Measurements from ENCODE around the gene COQ4. TPM values are rescaled to one million over a fixed set of nuclear protein-coding genes. Genes with fewer than 3 reads are reported as not detected.

COQ4 gene
- total and polyA plus RNA-seq, 2 of the 8 experiments (the other 6 are each of a cell fraction or from before 2014, with no cell fraction given), result 32.3 to 58.8 TPM

DNA sequence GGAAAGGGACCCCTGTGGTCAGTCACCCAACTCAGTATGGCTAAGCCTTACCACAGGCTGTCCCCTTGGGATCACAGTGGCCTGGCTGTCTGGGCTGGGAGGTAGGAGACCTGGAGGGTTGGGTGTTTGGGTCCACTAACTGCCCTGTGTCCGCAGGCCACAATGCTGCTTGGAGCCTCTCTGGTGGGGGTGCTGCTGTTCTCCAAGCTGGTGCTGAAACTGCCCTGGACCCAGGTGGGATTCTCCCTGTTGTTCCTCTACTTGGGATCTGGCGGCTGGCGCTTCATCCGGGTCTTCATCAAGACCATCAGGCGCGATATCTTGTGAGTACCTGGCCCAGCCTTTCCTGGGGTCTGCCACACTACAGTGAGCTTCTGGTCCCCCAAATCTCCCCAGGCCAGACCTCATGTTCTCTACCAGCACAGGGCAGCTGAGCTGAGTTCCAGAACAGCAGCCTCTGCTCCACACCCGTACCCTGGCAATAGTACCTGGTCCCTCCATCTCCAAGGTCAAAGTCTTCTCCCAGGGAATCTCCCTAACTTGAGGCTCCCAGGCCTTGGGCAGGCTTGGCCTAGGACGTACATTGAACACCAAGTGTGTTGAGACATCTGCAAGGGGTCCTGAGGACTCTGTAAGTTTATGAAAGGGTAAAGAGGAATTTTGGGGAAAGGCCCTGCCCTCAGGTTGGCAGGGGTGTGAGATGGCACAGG, 20.5 kb downstream of the COQ4 start:
- no peak overlapping the region for H3K9ac ChIP-seq (replicated peaks in 1 of 4; ENCODE audit: extremely low read depth in 1 of 4, low read depth in 3 of 4, low read length in 3 of 4)
- WGBS, 2 experiments (ENCODE audit: extremely low coverage in 1 of 2, insufficient coverage in 1 of 2, insufficient read length in 1 of 2, insufficient replicate concordance in 2 of 2, low coverage in 1 of 2, low lambda C conversion rate in 2 of 2, missing lambda C conversion rate in 1 of 2), result 93% methylated on average over 8 of the region's 8 CpGs; no CpG with 5 or more reads in 1 of the 2 experiments
- TF ChIP-seq CTCF (IDR thresholded peaks at IDR 0.05; ENCODE audit: control extremely low read depth in 1 of 3, insufficient read depth in 1 of 3, low read depth in 1 of 3, low read length in 3 of 3) (no peak), FOSL1 (IDR thresholded peaks at IDR 0.05; ENCODE audit: insufficient read depth, low read depth, low read length) (no peak), SUZ12 (IDR thresholded peaks at IDR 0.05; ENCODE audit: low read length) (no peak), NRF1 (IDR thresholded peaks at IDR 0.05; ENCODE audit: low read depth, low read length) (no peak), RBBP5 (IDR thresholded peaks at IDR 0.05; ENCODE audit: borderline replicate concordance, low read depth, low read length) (no peak), BACH1 (IDR thresholded peaks at IDR 0.05; ENCODE audit: low read length) (no peak), SP1 (IDR thresholded peaks at IDR 0.05; ENCODE audit: low read depth, low read length) (no peak), RFX5 (IDR thresholded peaks at IDR 0.05; ENCODE audit: borderline replicate concordance, low read depth, low read length) (no peak), CREB1 (IDR thresholded peaks at IDR 0.05) (no peak)
- TF ChIP-seq, protein P1, sequence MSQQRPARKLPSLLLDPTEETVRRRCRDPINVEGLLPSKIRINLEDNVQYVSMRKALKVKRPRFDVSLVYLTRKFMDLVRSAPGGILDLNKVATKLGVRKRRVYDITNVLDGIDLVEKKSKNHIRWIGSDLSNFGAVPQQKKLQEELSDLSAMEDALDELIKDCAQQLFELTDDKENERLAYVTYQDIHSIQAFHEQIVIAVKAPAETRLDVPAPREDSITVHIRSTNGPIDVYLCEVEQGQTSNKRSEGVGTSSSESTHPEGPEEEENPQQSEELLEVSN (IDR thresholded peaks at IDR 0.05), result no peak

More for the DNA sequence above, 20.5 kb downstream of the COQ4 start:
- Histone ChIP-seq H2BK15ac (ENCODE audit: low read length) (no peak overlapping the region), H4K20me1 (replicated peaks in 1 of 2; ENCODE audit: control insufficient read depth in 1 of 2, insufficient read depth in 2 of 2, low read length in 2 of 2) (peaks cover 0 to 5% of the 10 kb centered on the region in 2 experiments), H3K4me2 (ENCODE audit: insufficient read depth in 1 of 2, low read depth in 2 of 2, low read length in 2 of 2) (no peak overlapping the region), H3K23ac (ENCODE audit: insufficient read length) (no peak overlapping the region), H4K91ac (replicated peaks; ENCODE audit: insufficient read length, low read length) (no peak overlapping the region), H2BK20ac (ENCODE audit: low read length) (no peak overlapping the region), H3K9me3 (ENCODE audit: insufficient read depth in 2 of 2, low read depth in 1 of 2, low read length in 1 of 2) (no peaks in the 10 kb centered on the region), H3K23me2 (ENCODE audit: low read depth, low read length) (peaks cover 5% of the 10 kb centered on the region; the same call in 1 of the 2 replicates), H3K79me1 (ENCODE audit: low read depth, low read length) (no peaks in the 10 kb centered on the region), H3K36me3 (ENCODE audit: control insufficient read depth in 2 of 4, insufficient read depth in 4 of 4, low read length in 3 of 4) (peaks cover 0 to 8% (median 2%) of the 10 kb centered on the region in 4 experiments; a peak in 4 of 8 replicates), H4K8ac (ENCODE audit: extremely low read depth, insufficient read depth, low read length) (no peak overlapping the region), H2AK5ac (ENCODE audit: low read depth, low read length) (no peak overlapping the region), H3K56ac (replicated peaks; ENCODE audit: insufficient read length, low read depth, low read length) (no peak overlapping the region), H3K4ac (replicated peaks; ENCODE audit: insufficient read length, low read depth, low read length) (no peak overlapping the region), H4K5ac (ENCODE audit: insufficient read length, low read depth, low read length) (no peak overlapping the region), H3K4me1 (replicated peaks in 1 of 4; ENCODE audit: control insufficient read depth in 3 of 4, insufficient read depth in 4 of 4, low read length in 3 of 4) (peaks cover 0 to 2% (median 0%) of the 10 kb centered on the region in 4 experiments; a peak in 2 of 7 replicates), H3K18ac (ENCODE audit: extremely low read depth, low read length) (no peak overlapping the region), H3K27ac (ENCODE audit: low read depth, low read length) (no peak overlapping the region), H2BK12ac (ENCODE audit: low read depth, low read length) (no peak overlapping the region), H3K27me3 (replicated peaks in 1 of 4; ENCODE audit: control insufficient read depth in 3 of 4, extremely low read depth in 1 of 4, insufficient read depth in 3 of 4, low read length in 3 of 4) (no peaks in the 10 kb centered on the region), H3K79me2 (ENCODE audit: control insufficient read depth in 1 of 2, insufficient read depth in 2 of 2, low read length in 2 of 2) (no peaks in the 10 kb centered on the region), H2AFZ (ENCODE audit: low read length) (no peak overlapping the region), H2BK120ac (replicated peaks; ENCODE audit: low read depth, low read length) (no peak overlapping the region), H2BK5ac (ENCODE audit: low read depth, low read length) (no peak overlapping the region), H3K4me3 (ENCODE audit: extremely low read depth in 1 of 4, insufficient read depth in 2 of 4, low read depth in 3 of 4, low read length in 4 of 4) (no peak overlapping the region), H3K14ac (ENCODE audit: insufficient read length) (no peak overlapping the region)
- CTCF ChIA-PET (ENCODE audit: partially characterized antibody), result interaction anchor here (0.5 to 8.7 kb wide), 9 partner anchors 17 to 168 kb away, joined by 3 to 127 read pairs (median 4); partner anchors contain the start of gene URM1
- POLR2A ChIA-PET (ENCODE audit: partially characterized antibody), result interaction anchor here (1.3 kb wide), 1 partner anchor 16 kb away, joined by 3 read pairs; no protein-coding TSS in a partner anchor
- no peak for DNase-seq (ENCODE audit: low read depth in 1 of 2, low spot score in 2 of 2)
- FAIRE-seq, result no peak
